ENCODE data around the gene TBXA2R.

Gene TBXA2R

DNA sequence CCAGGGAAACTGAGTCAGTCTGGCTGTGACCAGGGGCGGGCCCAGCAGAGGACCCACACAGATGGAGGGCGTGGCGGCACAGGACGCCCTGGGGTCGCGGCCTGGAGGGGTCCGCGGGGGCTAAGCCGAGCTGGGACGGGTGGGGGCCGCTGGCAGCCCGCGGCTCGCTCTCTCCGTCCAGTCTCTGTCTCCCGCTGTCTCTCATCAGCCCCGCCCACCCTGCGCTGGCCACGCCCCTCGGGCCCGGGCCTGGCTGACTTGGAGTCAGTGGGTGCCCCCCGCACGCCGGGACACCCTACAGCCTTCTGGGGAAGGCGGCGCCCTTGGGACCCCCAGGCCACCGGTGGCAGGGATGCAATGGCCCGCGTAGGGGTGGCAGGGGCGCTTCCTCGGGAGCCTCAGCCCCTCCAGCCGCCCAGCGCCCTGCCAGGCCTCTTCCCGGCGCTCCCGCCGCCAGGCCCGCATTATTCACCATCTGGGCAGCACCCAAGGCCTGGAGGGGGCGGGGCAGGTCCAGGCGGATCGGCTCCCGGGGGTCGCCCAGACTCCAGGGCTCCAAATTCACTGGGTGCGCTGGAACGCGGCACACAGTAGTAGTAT lies at the start of gene TBXA2R:
TBXA2R (minus strand) TSS at position 186 of the 600 bp plus-strand sequence. CDS start 6,241 bp downstream, outside the sequence.
- peaks cover 21% of the 10 kb centered on the region; the same call in 1 of the 2 replicates for H4K20me1 ChIP-seq
- no peaks in the 10 kb centered on the region for H3K9me3 ChIP-seq
- H3K36me3 ChIP-seq: peaks cover 11% of the 10 kb centered on the region
- H3K4me2 ChIP-seq: peak within 1 kb of the TSS; percentile 96
- peaks cover 87% of the 10 kb centered on the region for H3K4me1 ChIP-seq
- no peak within 1 kb of the TSS; the same call in 1 of the 2 replicates for H3K27ac ChIP-seq
- H3K27me3 ChIP-seq: peaks cover 23% of the 10 kb centered on the region
- no peak for TF ChIP-seq Cebpa-rat (IDR thresholded peaks at IDR 0.05)
- H3K4me3 ChIP-seq: peak within 1 kb of the TSS; percentile 51; the same call in 1 of the 2 replicates
- H3K9ac ChIP-seq: 0 out of 2 replicates have a peak within 1 kb of the TSS, but pooled peaks have one; percentile 29

- Histone ChIP-seq H3K27ac (peak overlapping the region; percentile 86), H3K4me3 (peak overlapping the region; percentile 48), H3K27me3 (no peaks in the 10 kb centered on the region), H4K20me1 (peaks cover 25% of the 10 kb centered on the region), H3K9me3 (peaks cover 6% of the 10 kb centered on the region; the same call in 1 of the 2 replicates), H3K4me2 (peak overlapping the region; percentile 84), H3K36me3 (peaks cover 74% of the 10 kb centered on the region), H3K4me1 (peaks cover 61% of the 10 kb centered on the region), H3K9ac (peak overlapping the region; percentile 75; the same call in 1 of the 2 replicates)
- no peak for TF ChIP-seq Cebpa-rat (IDR thresholded peaks at IDR 0.05)
Measured at GRCh38 chr19:3656073-3656746, 49.5 kb upstream of the TBXA2R start.

- Histone ChIP-seq H3K4me1 (peaks cover 55% of the 10 kb centered on the region), H3K4me2 (peak overlapping the region; percentile 84), H3K9ac (peak overlapping the region; percentile 75), H3K4me3 (peak overlapping the region; percentile 48), H4K20me1 (peaks cover 18% of the 10 kb centered on the region), H3K27ac (peak overlapping the region; percentile 86), H3K27me3 (no peaks in the 10 kb centered on the region), H3K36me3 (peaks cover 72% of the 10 kb centered on the region), H3K9me3 (peaks cover 6% of the 10 kb centered on the region; the same call in 1 of the 2 replicates)
- no peak for TF ChIP-seq Cebpa-rat (IDR thresholded peaks at IDR 0.05)
Measured at GRCh38 chr19:3655402-3656072, 48.9 kb upstream of the TBXA2R start.

DNA sequence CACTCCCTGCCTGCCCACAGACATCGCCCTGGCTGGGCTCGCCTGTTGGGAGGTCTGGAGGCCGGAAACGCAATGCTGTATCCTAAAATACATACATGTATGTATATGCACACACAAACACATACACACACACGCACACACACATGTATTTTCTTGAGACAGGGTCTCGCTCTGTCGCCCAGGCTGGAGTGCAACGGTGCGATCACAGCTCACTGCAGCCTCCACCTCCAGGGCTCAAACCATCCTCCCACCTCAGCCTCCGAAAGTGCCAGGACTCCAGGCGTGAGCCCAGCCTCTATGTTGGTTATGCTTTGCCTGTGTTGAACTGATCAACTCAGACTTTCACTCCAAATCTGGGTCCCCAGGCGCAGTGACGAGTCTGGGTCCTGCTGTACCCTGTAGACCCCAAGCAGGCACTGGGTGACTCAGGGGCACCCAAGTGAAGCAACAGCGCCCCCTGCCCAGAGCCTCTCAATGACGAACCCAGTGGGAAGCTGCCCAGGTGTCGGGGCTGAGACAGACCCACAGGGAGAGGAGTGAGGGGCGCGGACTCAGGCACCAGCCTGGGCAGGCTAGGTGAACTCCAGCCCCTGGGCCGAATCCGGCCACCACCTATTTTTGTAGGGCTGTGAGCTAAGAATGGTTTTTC lies 47.3 kb upstream of the TBXA2R start:
- peaks cover 68% of the 10 kb centered on the region for H3K36me3 ChIP-seq
- peaks cover 18% of the 10 kb centered on the region for H4K20me1 ChIP-seq
- H3K27ac ChIP-seq: peak overlapping the region; percentile 57; the same call in 1 of the 2 replicates
- TF ChIP-seq Cebpa-rat (IDR thresholded peaks at IDR 0.05): no peak
- H3K4me2 ChIP-seq: 0 out of 2 replicates have a peak overlapping the region, but pooled peaks have one; percentile 84
- H3K9me3 ChIP-seq: peaks cover 6% of the 10 kb centered on the region; the same call in 1 of the 2 replicates
- H3K4me1 ChIP-seq: peaks cover 50% of the 10 kb centered on the region
- H3K27me3 ChIP-seq: no peaks in the 10 kb centered on the region
- peak overlapping the region; percentile 35; the same call in 1 of the 2 replicates for H3K9ac ChIP-seq
- no peak overlapping the region for H3K4me3 ChIP-seq

- Histone ChIP-seq H3K4me3 (no peak overlapping the region), H3K4me2 (no peak overlapping the region), H3K9me3 (peaks cover 6% of the 10 kb centered on the region; the same call in 1 of the 2 replicates), H3K27me3 (no peaks in the 10 kb centered on the region), H3K36me3 (peaks cover 67% of the 10 kb centered on the region), H4K20me1 (peaks cover 22% of the 10 kb centered on the region), H3K27ac (peak overlapping the region; percentile 57; the same call in 1 of the 2 replicates), H3K9ac (peak overlapping the region; percentile 35; the same call in 1 of the 2 replicates), H3K4me1 (peaks cover 42% of the 10 kb centered on the region)
- TF ChIP-seq Cebpa-rat (IDR thresholded peaks at IDR 0.05): no peak
Measured at GRCh38 chr19:3653081-3653795, 46.6 kb upstream of the TBXA2R start.

DNA sequence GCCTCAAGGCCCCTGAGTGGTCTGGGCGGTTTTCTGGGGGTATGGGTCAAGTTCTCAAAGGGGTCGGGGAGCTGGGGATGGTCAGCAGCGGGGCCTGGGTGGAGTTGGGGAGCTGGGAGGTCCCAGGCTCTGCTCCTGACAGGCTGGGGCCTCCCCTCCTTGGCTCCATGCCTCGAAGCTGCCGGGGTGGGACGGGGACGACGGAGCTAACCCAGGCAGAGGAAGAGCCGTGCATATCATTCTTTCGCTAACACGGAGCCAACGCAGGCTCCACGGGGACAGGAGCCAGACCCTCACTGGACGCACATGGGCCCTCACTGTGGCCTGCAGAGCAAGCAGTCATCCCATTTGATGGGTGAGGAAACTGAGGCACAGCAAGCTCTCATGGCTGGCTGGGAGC lies 45.7 kb upstream of the TBXA2R start:
- H3K9me3 ChIP-seq: peaks cover 6% of the 10 kb centered on the region; the same call in 1 of the 2 replicates
- H4K20me1 ChIP-seq: peaks cover 23% of the 10 kb centered on the region
- H3K9ac ChIP-seq: no peak overlapping the region
- H3K27ac ChIP-seq: no peak overlapping the region
- no peaks in the 10 kb centered on the region for H3K27me3 ChIP-seq
- peaks cover 67% of the 10 kb centered on the region for H3K36me3 ChIP-seq
- H3K4me1 ChIP-seq: peaks cover 39% of the 10 kb centered on the region
- TF ChIP-seq Cebpa-rat (IDR thresholded peaks at IDR 0.05): no peak
- H3K4me3 ChIP-seq: no peak overlapping the region
- no peak overlapping the region for H3K4me2 ChIP-seq

DNA sequence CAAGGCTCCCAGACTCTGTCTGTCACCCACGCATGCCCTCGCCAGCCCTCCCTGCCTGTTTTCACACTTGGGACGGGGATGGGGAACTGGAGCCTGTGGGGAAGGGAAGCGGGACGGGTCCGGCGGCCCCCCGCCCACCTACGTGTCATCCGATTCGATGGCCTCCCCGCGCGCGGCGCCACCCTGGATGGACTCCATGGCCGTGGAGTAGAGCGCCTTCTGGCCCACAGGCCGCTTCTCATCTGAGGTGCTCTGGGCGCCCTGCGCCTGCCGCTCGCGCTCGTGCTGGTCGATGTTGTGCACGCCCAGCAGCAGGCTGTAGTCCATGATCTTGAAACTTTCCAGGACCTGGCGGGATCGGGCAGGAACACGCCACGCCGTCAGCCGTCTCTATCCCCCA lies 45.0 kb upstream of the TBXA2R start:
- Histone ChIP-seq H3K4me2 (no peak overlapping the region), H3K27ac (no peak overlapping the region), H3K9ac (no peak overlapping the region), H3K4me1 (peaks cover 33% of the 10 kb centered on the region), H3K4me3 (no peak overlapping the region), H3K9me3 (no peaks in the 10 kb centered on the region), H3K27me3 (no peaks in the 10 kb centered on the region), H4K20me1 (peaks cover 19% of the 10 kb centered on the region), H3K36me3 (peaks cover 65% of the 10 kb centered on the region)
- no peak for TF ChIP-seq Cebpa-rat (IDR thresholded peaks at IDR 0.05)

GRCh38 chr19:3649888-3650287 lies 43.2 kb upstream of the TBXA2R start:
- H4K20me1 ChIP-seq: peaks cover 6% of the 10 kb centered on the region; the same call in 1 of the 2 replicates
- H3K9me3 ChIP-seq: no peaks in the 10 kb centered on the region
- peaks cover 82% of the 10 kb centered on the region for H3K36me3 ChIP-seq
- no peak overlapping the region for H3K4me2 ChIP-seq
- H3K4me1 ChIP-seq: peaks cover 15% of the 10 kb centered on the region
- no peak for TF ChIP-seq Cebpa-rat (IDR thresholded peaks at IDR 0.05)
- H3K27me3 ChIP-seq: no peaks in the 10 kb centered on the region
- no peak overlapping the region for H3K4me3 ChIP-seq
- no peak overlapping the region for H3K9ac ChIP-seq
- H3K27ac ChIP-seq: no peak overlapping the region

Measured in BLaER1 (cell line).